Astrocyte of the spinal cord (primary cell): ENCODE data around the gene ASS1.
A peak's percentile ranks its signal among the peaks of the same experiment; 100 is the strongest.

Experiments
- DNase-seq: peaks from one replicate; pipeline ENCODE4 v3.0.0; 2011; ENCODE audit warnings: low read depth, low spot score
- H3K4me3 ChIP-seq: 2 replicates; pipeline ENCODE4 v1.5.1; 2011; ENCODE audit warnings: low read depth, mild to moderate bottlenecking, low read length, moderate library complexity
- in situ Hi-C: cut with HindIII; loops from 2 replicates; pipeline ENCODE4 v1.10.0; 2017; ENCODE audit warnings: low sequenced_read_pairs
- TF ChIP-seq, protein P1 (sequence below): IDR thresholded peaks from 2 replicates; pipeline ENCODE4 v1.5.1; 2012; ENCODE audit warnings: low read depth, mild to moderate bottlenecking, low read length, inconsistent platforms

The ASS1 gene

DNA sequence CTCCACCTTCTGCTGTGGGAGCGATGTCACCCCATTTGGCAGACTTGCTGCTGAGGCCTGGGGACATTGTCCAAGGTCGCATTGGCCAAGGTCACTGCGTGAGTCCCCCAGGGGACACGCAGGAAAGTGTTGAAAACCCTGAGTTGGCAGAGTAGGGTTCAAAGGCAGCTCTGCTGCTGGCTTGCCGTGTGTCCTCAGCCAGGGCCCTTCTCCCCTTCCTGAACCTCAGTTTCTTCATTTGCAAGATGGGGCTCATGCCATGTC, 14.0 kb downstream of the ASS1 start:
- in situ Hi-C loops: no loop called here
- TF ChIP-seq, protein P1, sequence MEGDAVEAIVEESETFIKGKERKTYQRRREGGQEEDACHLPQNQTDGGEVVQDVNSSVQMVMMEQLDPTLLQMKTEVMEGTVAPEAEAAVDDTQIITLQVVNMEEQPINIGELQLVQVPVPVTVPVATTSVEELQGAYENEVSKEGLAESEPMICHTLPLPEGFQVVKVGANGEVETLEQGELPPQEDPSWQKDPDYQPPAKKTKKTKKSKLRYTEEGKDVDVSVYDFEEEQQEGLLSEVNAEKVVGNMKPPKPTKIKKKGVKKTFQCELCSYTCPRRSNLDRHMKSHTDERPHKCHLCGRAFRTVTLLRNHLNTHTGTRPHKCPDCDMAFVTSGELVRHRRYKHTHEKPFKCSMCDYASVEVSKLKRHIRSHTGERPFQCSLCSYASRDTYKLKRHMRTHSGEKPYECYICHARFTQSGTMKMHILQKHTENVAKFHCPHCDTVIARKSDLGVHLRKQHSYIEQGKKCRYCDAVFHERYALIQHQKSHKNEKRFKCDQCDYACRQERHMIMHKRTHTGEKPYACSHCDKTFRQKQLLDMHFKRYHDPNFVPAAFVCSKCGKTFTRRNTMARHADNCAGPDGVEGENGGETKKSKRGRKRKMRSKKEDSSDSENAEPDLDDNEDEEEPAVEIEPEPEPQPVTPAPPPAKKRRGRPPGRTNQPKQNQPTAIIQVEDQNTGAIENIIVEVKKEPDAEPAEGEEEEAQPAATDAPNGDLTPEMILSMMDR: no peak
- no peak for DNase-seq
- H3K4me3 ChIP-seq: no peak overlapping the region

DNA sequence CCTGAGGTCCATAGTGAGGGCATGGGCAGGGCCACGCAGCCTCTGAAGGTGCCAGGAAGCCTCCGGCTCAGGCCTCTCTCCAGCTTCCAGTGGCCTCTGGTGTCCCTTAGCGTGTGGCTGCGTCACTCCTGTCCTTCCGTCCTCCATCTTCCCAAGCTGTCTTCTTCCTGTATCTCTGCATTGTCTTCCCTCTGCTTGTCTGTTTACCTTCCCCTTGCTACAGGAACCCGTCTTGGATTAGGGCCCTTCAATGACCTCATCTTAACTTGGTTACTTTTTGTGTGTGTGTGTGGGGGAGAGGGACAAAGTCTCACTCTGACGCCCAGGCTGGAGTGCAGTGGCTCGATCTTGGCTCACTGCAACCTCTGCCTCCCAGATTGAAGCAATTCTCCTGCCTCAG, 14.4 kb downstream of the ASS1 start:
- in situ Hi-C loops: no loop called here
- TF ChIP-seq, protein P1: no peak
- no peak for DNase-seq
- no peak overlapping the region for H3K4me3 ChIP-seq

DNA sequence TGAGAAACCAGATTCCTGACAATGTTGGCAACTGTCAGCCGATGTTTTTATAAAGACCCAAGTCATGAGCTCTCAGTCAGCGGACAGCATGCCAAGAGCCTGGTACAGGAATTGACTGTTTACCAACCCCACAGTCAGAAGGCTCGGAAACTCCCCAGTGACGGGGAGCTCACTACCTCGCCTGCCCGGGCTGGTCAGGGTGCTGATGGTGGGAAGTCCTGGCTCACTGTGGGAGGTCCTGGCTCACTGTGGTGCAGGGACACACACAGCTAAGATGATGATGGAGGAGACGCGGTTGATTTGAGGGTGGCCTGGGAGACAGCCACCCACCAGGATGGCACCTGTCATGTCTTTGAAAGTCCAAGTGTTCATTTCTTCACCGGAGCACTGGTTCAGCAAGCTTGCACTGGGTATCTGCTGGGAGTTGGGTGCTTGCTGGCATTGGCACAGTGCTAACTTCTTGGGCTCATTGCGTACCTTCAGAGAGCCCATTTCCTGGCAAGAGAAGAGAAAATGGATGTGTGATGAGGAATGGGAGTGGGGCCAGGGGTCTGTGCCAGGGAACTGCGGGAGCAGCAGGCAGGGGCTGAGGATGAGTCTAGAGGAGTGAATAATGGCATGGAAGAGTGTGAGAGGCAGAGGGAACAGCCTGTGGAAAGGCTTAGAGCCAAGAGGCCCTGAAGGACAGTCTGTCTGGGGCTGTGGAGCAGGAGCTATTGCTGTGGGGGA, 15.3 kb downstream of the ASS1 start:
- TF ChIP-seq, protein P1: no peak
- in situ Hi-C loops: no loop called here
- no peak for DNase-seq
- H3K4me3 ChIP-seq: no peak overlapping the region

DNA sequence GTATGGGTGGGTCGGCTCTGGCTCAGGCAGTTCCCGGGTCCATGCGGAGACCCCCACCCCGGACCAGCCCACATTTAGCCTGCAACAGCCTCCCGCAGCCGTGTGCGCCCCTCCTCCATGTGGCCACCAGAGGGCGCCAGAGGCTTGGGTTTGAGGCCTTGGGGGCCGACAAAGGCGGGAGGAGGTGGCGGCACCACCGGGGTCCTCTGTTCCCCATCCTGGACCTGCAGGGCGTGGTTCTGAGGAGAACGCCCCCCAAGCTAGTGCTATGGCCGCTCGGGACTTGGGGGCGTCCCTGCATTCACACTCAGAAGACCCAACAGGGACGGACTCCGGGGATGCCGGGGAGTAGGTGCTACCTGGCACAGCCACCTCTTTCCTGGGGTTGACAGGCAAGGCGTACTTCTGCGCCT, 16.5 kb downstream of the ASS1 start:
- in situ Hi-C loops: no loop called here
- DNase-seq: peak; percentile 10

DNA sequence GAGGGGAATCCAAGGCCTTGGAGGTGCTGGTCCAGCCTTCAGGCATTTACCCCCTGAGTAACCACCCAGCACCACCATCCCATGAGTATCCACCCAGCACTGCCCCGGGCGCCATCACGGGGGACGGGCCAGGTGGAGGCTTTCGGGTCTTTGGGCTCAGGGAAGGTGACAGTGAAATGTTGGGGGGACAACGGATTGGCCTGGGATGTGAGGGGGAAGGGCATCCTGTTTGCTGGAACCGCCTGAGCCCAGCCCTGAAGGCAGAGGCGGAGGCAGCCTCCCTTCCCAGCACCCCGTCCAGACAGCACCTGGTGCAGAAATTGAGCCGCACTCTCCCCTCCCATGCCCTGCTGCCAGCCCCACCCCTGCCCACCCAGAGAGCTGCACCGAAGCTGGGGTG, 17.0 kb downstream of the ASS1 start:
- no peak for DNase-seq
- TF ChIP-seq, protein P1: no peak
- no peak overlapping the region for H3K4me3 ChIP-seq
- in situ Hi-C loops: no loop called here

More for the DNA sequence above, 16.5 kb downstream of the ASS1 start:
- TF ChIP-seq, protein P1: peak; percentile 91
- H3K4me3 ChIP-seq: no peak overlapping the region

DNA sequence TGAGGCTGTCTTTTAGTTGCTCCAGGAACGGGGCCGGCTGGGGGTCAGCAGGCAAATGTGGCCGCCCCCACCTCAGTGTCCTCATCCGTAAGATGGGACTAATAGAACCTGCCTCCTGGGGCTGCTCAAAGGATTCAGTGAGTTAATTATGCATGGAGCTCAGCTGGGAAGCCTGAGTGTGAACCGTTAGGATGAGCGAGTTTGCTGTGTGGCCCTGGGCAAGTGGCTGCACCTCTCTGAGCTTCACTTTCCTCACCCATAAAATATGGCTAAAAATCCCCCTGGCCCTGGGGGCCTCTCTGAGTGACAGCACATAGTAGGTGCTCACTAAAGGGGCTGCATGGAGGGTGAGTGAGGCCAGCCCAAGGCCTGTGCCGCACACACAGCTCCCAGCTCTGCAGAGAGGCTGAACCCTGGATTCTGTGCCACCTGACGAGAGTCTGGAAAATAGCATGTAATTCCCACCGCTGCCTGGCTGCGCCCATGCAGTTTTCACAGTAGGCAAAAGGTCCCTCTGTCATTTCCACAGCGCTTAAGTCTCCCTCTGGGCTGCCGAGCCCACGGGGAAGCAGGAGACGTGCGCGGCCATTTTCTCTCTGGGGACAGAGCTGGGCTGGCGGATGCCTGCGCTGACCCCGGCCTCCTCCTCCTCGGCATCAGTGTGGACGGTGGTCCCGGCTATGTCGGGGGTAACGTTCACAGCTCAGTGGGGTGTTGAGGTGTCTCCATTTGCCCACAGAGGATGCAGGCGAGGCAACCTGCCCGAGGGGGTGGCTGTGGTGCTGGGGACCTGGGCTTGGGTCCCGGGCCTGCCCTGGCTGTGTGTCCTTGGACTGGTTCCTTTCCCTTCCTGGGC, 18.2 kb downstream of the ASS1 start:
- DNase-seq: no peak
- in situ Hi-C loops: no loop called here
- no peak overlapping the region for H3K4me3 ChIP-seq
- TF ChIP-seq, protein P1: no peak
